ENCODE results near the gene LCNL1.

The LCNL1 gene

GRCh38 chr9:136947028-136947891, 35.5 kb upstream of the LCNL1 start:
- no peak for DNase-seq

GRCh38 chr9:136947955-136948510, 34.8 kb upstream of the LCNL1 start:
- no peak for DNase-seq

- no peak for DNase-seq
Measured at GRCh38 chr9:136949239-136949816, 33.5 kb upstream of the LCNL1 start.

GRCh38 chr9:136949817-136950655, 32.8 kb upstream of the LCNL1 start:
- DNase-seq, result peak; percentile 97

- no peak for DNase-seq
Measured at GRCh38 chr9:136950656-136951276, 32.0 kb upstream of the LCNL1 start.

GRCh38 chr9:136951541-136952320, 31.1 kb upstream of the LCNL1 start, which contains the start of gene LCN12:
TSS of gene LCN12 (plus strand) at chr9:136952273. CDS start at chr9:136952328, 55 bp downstream.
- no peak for DNase-seq

GRCh38 chr9:136952321-136952850, 30.4 kb upstream of the LCNL1 start:
- DNase-seq, result no peak

- no peak for DNase-seq
Measured at GRCh38 chr9:136952876-136953770, 29.7 kb upstream of the LCNL1 start.

GRCh38 chr9:136953771-136954269, 29.0 kb upstream of the LCNL1 start:
- no peak for DNase-seq

- DNase-seq, result no peak
Measured at GRCh38 chr9:136954270-136955083, 28.3 kb upstream of the LCNL1 start.

- no peak for DNase-seq
Measured at GRCh38 chr9:136955202-136955942, 27.4 kb upstream of the LCNL1 start.

GRCh38 chr9:136955943-136956335, 26.9 kb upstream of the LCNL1 start:
- DNase-seq, result no peak

GRCh38 chr9:136956604-136957003, 26.2 kb upstream of the LCNL1 start:
- DNase-seq, result no peak

GRCh38 chr9:136957461-136957860, 25.3 kb upstream of the LCNL1 start:
- DNase-seq, result no peak

- DNase-seq, result no peak
Measured at GRCh38 chr9:136957901-136958300, 24.9 kb upstream of the LCNL1 start.

- no peak for DNase-seq
Measured at GRCh38 chr9:136958473-136958872, 24.3 kb upstream of the LCNL1 start.

GRCh38 chr9:136958898-136959850, 23.6 kb upstream of the LCNL1 start:
- no peak for DNase-seq

Data from stimulated activated CD4-positive, alpha-beta T cell treated with anti-CD3 and anti-CD28 coated beads, Interleukin-2, amount 100 ng/mL, for 24 hours (primary cell).